Transverse colon (tissue), 4 donors: ENCODE data around the gene DRD1.
A peak's percentile ranks its signal among the peaks of the same experiment; 100 is the strongest.

Source experiments
- CTCF ChIP-seq, 5 experiments: fragments of 200-600 bp in 3 of 5; fragments of 450-650 bp in 2 of 5; sonication (generic) in 3 of 5; IDR thresholded peaks; 1 replicate in 2 of 5; 2 replicates in 3 of 5; pipeline ENCODE4 v1.5.1; 2016 to 2017; ENCODE audit warnings: antibody characterized with exemption in 5 of 5, inconsistent platforms in 3 of 5, mild to moderate bottlenecking in 2 of 5, moderate library complexity in 1 of 5
- EP300 ChIP-seq: sonication (generic); formaldehyde crosslinking; IDR thresholded peaks from one replicate; pipeline ENCODE4 v1.6.1; 2017; ENCODE audit warnings: antibody characterized with exemption, low read depth
- POLR2A ChIP-seq: fragments of 450-650 bp; IDR thresholded peaks from one replicate; pipeline ENCODE4 v1.6.1; 2016; ENCODE audit warnings: antibody characterized with exemption, mild to moderate bottlenecking, moderate library complexity
- POLR2AphosphoS5 ChIP-seq, 3 donors: sonication (generic); formaldehyde crosslinking; IDR thresholded peaks; one replicate each; pipeline ENCODE4 v1.6.1; 2016; ENCODE audit warnings: antibody characterized with exemption in 3 of 3

GRCh38 chr5:175460126-175460525, 16.1 kb upstream of the DRD1 start:
- peak in 4 of 5 experiments; percentile 12 to 29 (median 16) for TF ChIP-seq CTCF (IDR thresholded peaks at IDR 0.05)
- no peak for TF ChIP-seq EP300
- TF ChIP-seq POLR2AphosphoS5 (IDR thresholded peaks at IDR 0.05) = no peak
- no peak for TF ChIP-seq POLR2A
